ENCODE results near the gene LRCH4.

The LRCH4 gene

DNA sequence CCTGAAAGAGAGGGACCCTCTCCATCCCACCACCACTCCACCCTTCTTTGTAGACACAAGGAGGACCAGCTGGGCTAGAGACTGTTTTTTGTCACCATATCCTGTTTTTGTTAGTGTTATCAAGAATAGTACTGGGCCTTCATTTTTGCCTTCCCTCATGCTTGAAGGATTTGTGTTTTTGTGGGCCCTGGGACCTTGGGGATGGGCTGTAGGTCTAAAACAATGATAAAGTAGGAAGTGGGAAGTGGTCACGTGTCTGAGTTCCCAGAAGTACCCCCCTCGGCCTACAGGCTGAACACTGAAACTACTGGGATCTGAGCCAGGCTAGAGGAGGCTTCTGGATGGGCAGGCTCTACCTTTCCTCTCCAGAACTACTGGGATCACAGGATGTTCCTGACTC lies 38.1 kb downstream of the LRCH4 start:
- H3K4me2 ChIP-seq (ENCODE audit: low read length) = no peak overlapping the region
- H4K5ac ChIP-seq (ENCODE audit: low read length) = no peak overlapping the region
- H3K4ac ChIP-seq (ENCODE audit: low read depth, low read length) = no peak overlapping the region
- no peak overlapping the region for H3K9ac ChIP-seq (ENCODE audit: low read length)
- no peak overlapping the region for H2BK5ac ChIP-seq (ENCODE audit: low read length)
- no peak overlapping the region for H2AK5ac ChIP-seq (ENCODE audit: low read length)
- WGBS (ENCODE audit: extremely low coverage, insufficient coverage, low lambda C conversion rate) = no CpG with 5 or more reads among the region's 2 CpGs
- no peaks in the 10 kb centered on the region for H3K79me2 ChIP-seq (ENCODE audit: control insufficient read depth, insufficient read depth, low read length)
- H3K27ac ChIP-seq (ENCODE audit: low read depth, low read length) = no peak overlapping the region
- no peaks in the 10 kb centered on the region for H3K79me1 ChIP-seq (ENCODE audit: low read length)
- H3K4me3 ChIP-seq (ENCODE audit: low read length) = no peak overlapping the region
- H3K23ac ChIP-seq (ENCODE audit: low read length) = no peak overlapping the region
- no peaks in the 10 kb centered on the region for H3K27me3 ChIP-seq (ENCODE audit: insufficient read depth, low read length, poor library complexity)
- H4K8ac ChIP-seq (ENCODE audit: low read depth, low read length) = no peak overlapping the region
- no peak overlapping the region for H2BK120ac ChIP-seq (ENCODE audit: low read depth, low read length)
- H3K36me3 ChIP-seq (ENCODE audit: control insufficient read depth, insufficient read depth, low read length) = no peaks in the 10 kb centered on the region
- DNase-seq = no peak
- H3K56ac ChIP-seq (ENCODE audit: low read length) = peak overlapping the region; percentile 25
- no peak overlapping the region for H2BK15ac ChIP-seq (replicated peaks; ENCODE audit: low read depth)
- peaks cover 29% of the 10 kb centered on the region for H3K4me1 ChIP-seq (ENCODE audit: control insufficient read depth, low read depth, low read length)
- no peak overlapping the region for H3K18ac ChIP-seq (ENCODE audit: low read length)

DNA sequence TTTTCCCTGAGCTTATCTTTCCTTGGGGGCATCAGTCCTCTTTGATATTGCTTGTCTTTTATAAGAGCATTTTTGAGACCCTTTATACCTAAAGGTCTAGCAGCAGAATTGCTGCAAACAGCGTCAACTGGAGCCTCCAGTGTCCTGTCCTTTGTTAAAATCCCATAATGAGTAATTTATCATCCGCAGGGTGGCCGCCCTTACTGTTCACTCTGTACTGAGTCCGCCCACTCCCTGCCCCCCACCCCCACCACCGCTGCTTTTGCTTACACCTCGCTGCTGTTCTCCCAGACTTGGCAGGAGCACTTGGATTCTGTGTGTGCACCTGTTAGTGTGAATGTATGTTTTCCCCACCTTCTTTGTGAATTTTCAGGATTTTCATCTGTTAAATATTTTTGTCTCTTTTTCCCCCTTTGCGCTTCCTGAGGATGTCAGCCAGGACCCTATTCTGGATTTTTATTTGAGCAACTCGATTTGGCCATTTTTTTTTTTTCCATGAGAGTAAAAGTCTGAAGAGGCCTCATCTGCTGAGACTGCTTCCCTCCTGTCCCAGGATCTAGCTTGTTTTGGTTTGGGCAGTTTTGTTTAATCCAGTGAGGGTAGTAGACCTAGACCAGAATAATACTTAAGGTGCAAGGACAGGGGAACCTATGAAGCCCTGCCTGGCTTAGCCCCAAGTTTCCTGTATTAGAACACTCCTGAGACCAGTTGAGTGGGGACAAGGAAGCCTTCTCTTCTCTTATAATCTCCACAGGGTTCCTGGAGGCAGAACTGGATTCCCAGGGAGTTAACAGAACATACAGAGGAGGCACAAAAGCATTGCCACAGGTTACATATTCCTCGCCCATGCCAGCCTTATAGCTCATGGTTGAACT lies 38.8 kb downstream of the LRCH4 start:
- H3K27me3 ChIP-seq (ENCODE audit: insufficient read depth, low read length, poor library complexity) = no peaks in the 10 kb centered on the region
- H3K36me3 ChIP-seq (ENCODE audit: control insufficient read depth, insufficient read depth, low read length) = no peaks in the 10 kb centered on the region
- no peaks in the 10 kb centered on the region for H3K79me1 ChIP-seq (ENCODE audit: low read length)
- no peaks in the 10 kb centered on the region for H3K79me2 ChIP-seq (ENCODE audit: control insufficient read depth, insufficient read depth, low read length)
- H2AK5ac ChIP-seq (ENCODE audit: low read length) = no peak overlapping the region
- peak overlapping the region; percentile 65 for H3K56ac ChIP-seq (ENCODE audit: low read length)
- peak overlapping the region; percentile 30 for H2BK5ac ChIP-seq (ENCODE audit: low read length)
- H3K4me3 ChIP-seq (ENCODE audit: low read length) = no peak overlapping the region
- peak overlapping the region; percentile 34 for H3K18ac ChIP-seq (ENCODE audit: low read length)
- no peak overlapping the region for H4K5ac ChIP-seq (ENCODE audit: low read length)
- no peak overlapping the region for H3K4ac ChIP-seq (ENCODE audit: low read depth, low read length)
- no CpG with 5 or more reads among the region's 9 CpGs for WGBS (ENCODE audit: extremely low coverage, insufficient coverage, low lambda C conversion rate)
- no peak overlapping the region for H3K23ac ChIP-seq (ENCODE audit: low read length)
- peak overlapping the region; percentile 50 for H2BK120ac ChIP-seq (ENCODE audit: low read depth, low read length)
- H3K9ac ChIP-seq (ENCODE audit: low read length) = peak overlapping the region; percentile 22
- H3K27ac ChIP-seq (ENCODE audit: low read depth, low read length) = peak overlapping the region; percentile 55
- H3K4me1 ChIP-seq (ENCODE audit: control insufficient read depth, low read depth, low read length) = peaks cover 33% of the 10 kb centered on the region
- no peak for DNase-seq
- H2BK15ac ChIP-seq (replicated peaks; ENCODE audit: low read depth) = no peak overlapping the region
- H4K8ac ChIP-seq (ENCODE audit: low read depth, low read length) = no peak overlapping the region
- no peak overlapping the region for H3K4me2 ChIP-seq (ENCODE audit: low read length)

DNA sequence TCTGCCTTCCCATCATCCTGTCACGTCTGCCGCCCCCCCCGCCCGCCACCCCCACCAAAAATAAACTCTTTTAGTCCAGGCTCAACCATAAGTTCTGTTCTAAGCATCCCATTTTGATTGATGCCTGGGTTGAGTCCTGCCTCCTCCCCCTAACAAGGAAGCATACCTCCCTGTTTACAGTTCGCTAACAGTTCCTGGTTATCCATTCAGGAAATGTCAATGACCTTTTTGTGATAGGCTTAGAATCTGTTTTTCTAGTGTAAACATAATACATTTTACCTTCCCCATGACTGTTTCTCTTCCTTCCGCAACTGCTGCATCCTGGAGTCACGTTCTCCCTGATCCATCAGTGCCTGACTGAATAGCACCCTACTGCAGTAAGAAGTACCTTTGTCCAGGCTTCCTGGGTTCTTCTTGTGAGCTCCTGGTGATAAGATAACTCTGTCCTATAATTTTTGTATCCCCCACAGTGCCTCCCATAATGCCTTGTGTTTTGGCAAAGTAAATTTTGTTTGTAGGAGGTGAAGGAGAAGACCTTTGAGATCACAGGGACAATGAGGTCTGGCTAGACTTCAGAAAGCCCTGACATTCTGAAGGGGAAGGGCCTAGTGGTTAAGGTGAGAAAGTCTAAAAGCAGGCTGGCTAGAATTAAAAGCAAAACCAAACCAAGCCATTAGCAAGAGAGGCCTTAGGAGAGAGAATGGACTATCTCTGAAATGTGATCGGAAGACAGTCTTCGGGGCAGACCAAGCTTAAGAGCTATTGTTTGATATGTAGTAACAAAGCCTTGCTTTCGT lies 39.6 kb downstream of the LRCH4 start:
- Histone ChIP-seq H3K27ac (ENCODE audit: low read depth, low read length) (peak overlapping the region; percentile 88), H3K79me2 (ENCODE audit: control insufficient read depth, insufficient read depth, low read length) (no peaks in the 10 kb centered on the region), H3K18ac (ENCODE audit: low read length) (peak overlapping the region; percentile 81), H2AK5ac (ENCODE audit: low read length) (no peak overlapping the region), H2BK5ac (ENCODE audit: low read length) (peak overlapping the region; percentile 30), H3K79me1 (ENCODE audit: low read length) (no peaks in the 10 kb centered on the region), H3K4me3 (ENCODE audit: low read length) (no peak overlapping the region), H2BK15ac (replicated peaks; ENCODE audit: low read depth) (peak overlapping the region; percentile 0), H3K9ac (ENCODE audit: low read length) (peak overlapping the region; percentile 22), H3K4me1 (ENCODE audit: control insufficient read depth, low read depth, low read length) (peaks cover 34% of the 10 kb centered on the region), H3K36me3 (ENCODE audit: control insufficient read depth, insufficient read depth, low read length) (no peaks in the 10 kb centered on the region), H4K5ac (ENCODE audit: low read length) (peak overlapping the region; percentile 49), H3K56ac (ENCODE audit: low read length) (peak overlapping the region; percentile 76), H3K27me3 (ENCODE audit: insufficient read depth, low read length, poor library complexity) (no peaks in the 10 kb centered on the region), H2BK120ac (ENCODE audit: low read depth, low read length) (no peak overlapping the region), H3K4me2 (ENCODE audit: low read length) (no peak overlapping the region), H4K8ac (ENCODE audit: low read depth, low read length) (no peak overlapping the region), H3K4ac (ENCODE audit: low read depth, low read length) (peak overlapping the region; percentile 26), H3K23ac (ENCODE audit: low read length) (no peak overlapping the region)
- no CpG with 5 or more reads among the region's 10 CpGs for WGBS (ENCODE audit: extremely low coverage, insufficient coverage, low lambda C conversion rate)
- no peak for DNase-seq

DNA sequence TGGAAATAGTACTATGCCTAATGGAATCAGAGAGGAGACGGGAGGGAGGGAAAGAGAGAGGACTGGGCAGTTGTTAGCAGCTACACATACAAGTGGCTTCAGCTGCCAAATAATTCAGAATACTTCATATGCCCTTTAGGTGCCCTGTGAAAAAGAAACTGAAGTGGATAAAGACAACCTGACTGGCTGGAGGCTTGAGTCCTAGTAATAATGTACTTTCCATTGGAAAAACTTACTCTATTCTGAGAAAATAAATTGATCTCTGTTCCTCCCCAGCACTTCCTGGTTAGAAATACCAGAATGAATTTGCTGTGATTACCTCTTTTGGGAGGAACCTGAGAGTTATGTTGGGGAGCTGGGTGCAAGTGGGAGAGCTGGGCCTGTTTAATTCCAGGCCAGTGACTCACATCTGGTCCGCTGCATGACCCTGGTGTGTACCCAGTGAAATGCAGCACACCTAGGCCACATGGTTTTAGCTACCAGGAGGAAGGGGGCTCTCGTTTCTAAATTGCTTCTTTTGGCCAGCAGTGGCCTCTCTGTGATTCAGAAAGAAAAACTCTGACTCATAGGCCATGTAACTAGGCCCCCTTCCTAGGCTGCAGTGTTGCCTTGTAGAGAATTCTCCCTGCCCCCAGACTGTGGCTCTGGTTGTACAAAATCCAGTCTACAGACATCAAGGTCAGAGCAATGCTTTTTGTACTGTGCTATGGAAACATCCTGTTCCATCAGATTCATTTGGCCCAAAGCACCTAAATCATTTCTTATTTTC lies 40.4 kb downstream of the LRCH4 start:
- H3K4ac ChIP-seq (ENCODE audit: low read depth, low read length) = peak overlapping the region; percentile 26
- H3K79me2 ChIP-seq (ENCODE audit: control insufficient read depth, insufficient read depth, low read length) = no peaks in the 10 kb centered on the region
- H3K18ac ChIP-seq (ENCODE audit: low read length) = peak overlapping the region; percentile 85
- peaks cover 34% of the 10 kb centered on the region for H3K4me1 ChIP-seq (ENCODE audit: control insufficient read depth, low read depth, low read length)
- H2BK120ac ChIP-seq (ENCODE audit: low read depth, low read length) = peak overlapping the region; percentile 80
- peak overlapping the region; percentile 92 for H3K23ac ChIP-seq (ENCODE audit: low read length)
- peak overlapping the region; percentile 47 for H4K5ac ChIP-seq (ENCODE audit: low read length)
- no peak overlapping the region for H3K4me3 ChIP-seq (ENCODE audit: low read length)
- H2BK5ac ChIP-seq (ENCODE audit: low read length) = peak overlapping the region; percentile 73
- H3K9ac ChIP-seq (ENCODE audit: low read length) = peak overlapping the region; percentile 32
- H3K27me3 ChIP-seq (ENCODE audit: insufficient read depth, low read length, poor library complexity) = no peaks in the 10 kb centered on the region
- peak overlapping the region; percentile 84 for H2AK5ac ChIP-seq (ENCODE audit: low read length)
- H2BK15ac ChIP-seq (replicated peaks; ENCODE audit: low read depth) = peak overlapping the region; percentile 0
- DNase-seq = peak; percentile 95
- WGBS (ENCODE audit: extremely low coverage, insufficient coverage, low lambda C conversion rate) = no CpG with 5 or more reads among the region's 3 CpGs
- H3K27ac ChIP-seq (ENCODE audit: low read depth, low read length) = peak overlapping the region; percentile 88
- H3K56ac ChIP-seq (ENCODE audit: low read length) = peak overlapping the region; percentile 76
- H3K4me2 ChIP-seq (ENCODE audit: low read length) = no peak overlapping the region
- H3K36me3 ChIP-seq (ENCODE audit: control insufficient read depth, insufficient read depth, low read length) = no peaks in the 10 kb centered on the region
- H4K8ac ChIP-seq (ENCODE audit: low read depth, low read length) = no peak overlapping the region
- peaks cover 2% of the 10 kb centered on the region for H3K79me1 ChIP-seq (ENCODE audit: low read length)

DNA sequence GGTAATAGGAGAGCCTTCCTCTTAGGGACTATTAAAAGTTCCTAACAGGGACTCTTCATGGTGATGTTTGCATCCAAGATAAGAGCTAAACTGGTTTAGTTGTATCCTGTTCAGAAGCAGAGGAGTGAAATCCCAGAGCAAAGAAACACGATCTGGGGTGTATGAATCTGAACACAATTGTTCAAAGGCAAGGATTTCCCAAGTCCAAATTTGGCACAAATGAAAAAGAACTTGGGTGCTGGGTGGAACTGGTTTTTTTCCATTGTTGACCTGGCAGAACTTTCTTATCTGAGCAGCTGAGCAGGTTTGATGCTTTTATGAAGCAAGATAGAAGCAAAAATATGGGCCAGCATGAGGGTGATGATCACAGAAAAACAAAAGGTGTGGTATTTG lies 41.0 kb downstream of the LRCH4 start:
- no peak overlapping the region for H3K4me3 ChIP-seq (ENCODE audit: low read length)
- no peak overlapping the region for H4K8ac ChIP-seq (ENCODE audit: low read depth, low read length)
- H3K4ac ChIP-seq (ENCODE audit: low read depth, low read length) = no peak overlapping the region
- H2AK5ac ChIP-seq (ENCODE audit: low read length) = peak overlapping the region; percentile 84
- H3K9ac ChIP-seq (ENCODE audit: low read length) = peak overlapping the region; percentile 32
- H3K4me2 ChIP-seq (ENCODE audit: low read length) = no peak overlapping the region
- H3K27ac ChIP-seq (ENCODE audit: low read depth, low read length) = peak overlapping the region; percentile 88
- no peaks in the 10 kb centered on the region for H3K27me3 ChIP-seq (ENCODE audit: insufficient read depth, low read length, poor library complexity)
- no peak for DNase-seq
- H2BK5ac ChIP-seq (ENCODE audit: low read length) = peak overlapping the region; percentile 73
- no peaks in the 10 kb centered on the region for H3K36me3 ChIP-seq (ENCODE audit: control insufficient read depth, insufficient read depth, low read length)
- peak overlapping the region; percentile 61 for H2BK15ac ChIP-seq (replicated peaks; ENCODE audit: low read depth)
- peak overlapping the region; percentile 92 for H3K23ac ChIP-seq (ENCODE audit: low read length)
- H3K18ac ChIP-seq (ENCODE audit: low read length) = peak overlapping the region; percentile 85
- H3K79me1 ChIP-seq (ENCODE audit: low read length) = peaks cover 4% of the 10 kb centered on the region
- peaks cover 35% of the 10 kb centered on the region for H3K4me1 ChIP-seq (ENCODE audit: control insufficient read depth, low read depth, low read length)
- peak overlapping the region; percentile 76 for H3K56ac ChIP-seq (ENCODE audit: low read length)
- peak overlapping the region; percentile 80 for H2BK120ac ChIP-seq (ENCODE audit: low read depth, low read length)
- no CpG with 5 or more reads among the region's 1 CpG for WGBS (ENCODE audit: extremely low coverage, insufficient coverage, low lambda C conversion rate)
- peak overlapping the region; percentile 47 for H4K5ac ChIP-seq (ENCODE audit: low read length)
- no peaks in the 10 kb centered on the region for H3K79me2 ChIP-seq (ENCODE audit: control insufficient read depth, insufficient read depth, low read length)

All from mesendoderm (in vitro differentiated cells).